NB4 (cell line): ENCODE measurements around the gene POSTN.
"Not testable (repeated sequence)": the region's sequence is repeated elsewhere in the genome, so short reads cannot be mapped to it uniquely, and the experiment has no call there.

Experiments used
- DNase-seq: peaks from one replicate; pipeline ENCODE4 v3.0.0; 2010; ENCODE audit warnings: low read depth
- H3K4me3 ChIP-seq: one replicate; pipeline ENCODE4 v1.5.1; 2011; ENCODE audit warnings: mild to moderate bottlenecking, low read depth, low read length, moderate library complexity
- MYC ChIP-seq: IDR thresholded peaks from 2 replicates; pipeline ENCODE4 v1.6.1; 2011; ENCODE audit warnings: low read depth, low read length
- POLR2A ChIP-seq: IDR thresholded peaks from 2 replicates; pipeline ENCODE4 v1.6.1; 2011; ENCODE audit warnings: mild to moderate bottlenecking; ENCODE audit not compliant: insufficient read length; ENCODE audit errors: extremely low read depth
- TF ChIP-seq, protein P1 (sequence below): IDR thresholded peaks from one replicate; pipeline ENCODE4 v1.5.1; 2012; ENCODE audit warnings: low read depth, low read length
- TF ChIP-seq, protein P2 (sequence below): IDR thresholded peaks from 2 replicates; pipeline ENCODE4 v1.6.1; 2011; ENCODE audit warnings: low read depth, low read length

Gene POSTN

DNA sequence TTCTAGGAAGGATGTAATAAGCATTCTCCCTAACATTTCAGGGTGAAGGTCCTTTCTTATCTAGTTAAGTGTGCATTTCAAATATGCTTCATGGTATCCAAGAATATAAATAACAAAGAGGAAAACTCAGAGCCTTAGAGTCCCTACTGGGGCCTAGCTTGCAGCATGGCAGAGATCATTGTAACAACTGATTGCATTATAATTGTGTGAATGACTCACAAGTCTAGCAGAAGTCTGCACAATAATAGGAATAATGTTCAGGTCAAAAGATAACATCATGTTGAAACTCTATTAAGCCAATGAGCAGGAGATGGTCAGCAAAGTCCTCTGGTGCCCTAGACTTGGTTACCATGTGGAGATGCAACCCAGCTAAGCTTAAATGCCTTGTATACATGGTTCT lies 3.4 kb downstream of the POSTN start:
- no peak overlapping the region for H3K4me3 ChIP-seq
- TF ChIP-seq, protein P1, sequence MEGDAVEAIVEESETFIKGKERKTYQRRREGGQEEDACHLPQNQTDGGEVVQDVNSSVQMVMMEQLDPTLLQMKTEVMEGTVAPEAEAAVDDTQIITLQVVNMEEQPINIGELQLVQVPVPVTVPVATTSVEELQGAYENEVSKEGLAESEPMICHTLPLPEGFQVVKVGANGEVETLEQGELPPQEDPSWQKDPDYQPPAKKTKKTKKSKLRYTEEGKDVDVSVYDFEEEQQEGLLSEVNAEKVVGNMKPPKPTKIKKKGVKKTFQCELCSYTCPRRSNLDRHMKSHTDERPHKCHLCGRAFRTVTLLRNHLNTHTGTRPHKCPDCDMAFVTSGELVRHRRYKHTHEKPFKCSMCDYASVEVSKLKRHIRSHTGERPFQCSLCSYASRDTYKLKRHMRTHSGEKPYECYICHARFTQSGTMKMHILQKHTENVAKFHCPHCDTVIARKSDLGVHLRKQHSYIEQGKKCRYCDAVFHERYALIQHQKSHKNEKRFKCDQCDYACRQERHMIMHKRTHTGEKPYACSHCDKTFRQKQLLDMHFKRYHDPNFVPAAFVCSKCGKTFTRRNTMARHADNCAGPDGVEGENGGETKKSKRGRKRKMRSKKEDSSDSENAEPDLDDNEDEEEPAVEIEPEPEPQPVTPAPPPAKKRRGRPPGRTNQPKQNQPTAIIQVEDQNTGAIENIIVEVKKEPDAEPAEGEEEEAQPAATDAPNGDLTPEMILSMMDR, result no peak
- TF ChIP-seq MYC (no peak), POLR2A (no peak)
- TF ChIP-seq, protein P2, sequence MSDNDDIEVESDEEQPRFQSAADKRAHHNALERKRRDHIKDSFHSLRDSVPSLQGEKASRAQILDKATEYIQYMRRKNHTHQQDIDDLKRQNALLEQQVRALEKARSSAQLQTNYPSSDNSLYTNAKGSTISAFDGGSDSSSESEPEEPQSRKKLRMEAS, result no peak
- DNase-seq, result no peak

DNA sequence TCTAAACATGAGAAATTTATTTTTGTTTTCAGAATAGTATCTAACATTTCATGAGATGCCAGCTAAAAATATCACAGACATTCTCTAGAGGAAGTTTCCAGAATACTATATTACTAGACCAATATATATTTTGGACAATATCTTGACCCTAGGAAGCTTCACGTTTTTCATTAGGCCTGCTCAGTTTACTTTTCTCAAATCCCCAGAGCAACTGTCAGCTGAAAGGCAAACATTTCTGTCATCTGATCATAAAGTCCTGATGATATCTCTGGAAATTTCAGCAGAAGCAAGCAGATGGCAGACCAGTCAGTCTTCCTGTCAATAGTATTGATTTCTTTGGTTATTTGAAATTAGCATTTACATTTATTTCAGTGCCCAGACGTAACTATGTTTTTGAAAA lies 4.0 kb downstream of the POSTN start:
- TF ChIP-seq, protein P1, result no peak
- TF ChIP-seq, protein P2, result no peak
- TF ChIP-seq MYC, result no peak
- TF ChIP-seq POLR2A, result no peak
- H3K4me3 ChIP-seq, result no peak overlapping the region
- no peak for DNase-seq

DNA sequence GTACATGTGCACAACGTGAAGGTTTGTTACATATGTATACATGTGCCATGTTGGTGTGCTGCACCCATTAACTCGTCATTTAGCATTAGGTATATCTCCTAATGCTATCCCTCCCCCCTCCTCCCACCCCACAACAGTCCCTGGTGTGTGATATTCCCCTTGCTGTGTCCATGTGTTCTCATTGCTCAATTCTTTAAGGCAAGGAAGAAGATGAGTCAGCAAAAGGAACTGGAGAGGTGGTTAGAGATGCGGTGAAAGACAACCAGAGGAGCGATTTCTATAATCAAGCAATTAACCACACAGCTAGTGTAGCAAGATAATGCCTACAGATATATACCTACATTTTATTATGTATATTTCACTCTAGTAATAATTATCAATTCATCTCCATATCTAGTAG lies 9.2 kb downstream of the POSTN start:
- peak; percentile 35 for DNase-seq
- not testable (repeated sequence) for H3K4me3 ChIP-seq

DNA sequence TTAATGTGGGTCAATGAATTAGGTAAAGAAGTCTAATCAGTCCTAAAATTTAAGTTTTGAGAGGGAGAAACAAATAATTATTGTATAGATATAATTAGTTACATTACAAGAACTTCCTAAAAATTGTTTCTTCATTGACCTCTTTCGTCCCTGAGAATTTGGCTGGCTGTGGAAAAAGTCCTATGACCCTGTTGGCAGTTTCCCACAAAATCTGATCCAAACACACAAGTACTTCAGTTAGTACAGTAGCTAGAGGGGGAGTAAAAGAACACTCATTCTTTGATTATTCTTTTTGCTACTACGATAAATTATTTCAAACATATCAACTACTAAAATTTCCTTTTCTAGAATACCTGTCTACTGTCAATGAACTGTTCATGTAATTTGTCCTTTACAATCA lies 11.3 kb downstream of the POSTN start:
- no peak overlapping the region for H3K4me3 ChIP-seq
- no peak for DNase-seq
- TF ChIP-seq, protein P1, result no peak
- no peak for TF ChIP-seq POLR2A
- TF ChIP-seq MYC, result no peak
- TF ChIP-seq, protein P2, result no peak

DNA sequence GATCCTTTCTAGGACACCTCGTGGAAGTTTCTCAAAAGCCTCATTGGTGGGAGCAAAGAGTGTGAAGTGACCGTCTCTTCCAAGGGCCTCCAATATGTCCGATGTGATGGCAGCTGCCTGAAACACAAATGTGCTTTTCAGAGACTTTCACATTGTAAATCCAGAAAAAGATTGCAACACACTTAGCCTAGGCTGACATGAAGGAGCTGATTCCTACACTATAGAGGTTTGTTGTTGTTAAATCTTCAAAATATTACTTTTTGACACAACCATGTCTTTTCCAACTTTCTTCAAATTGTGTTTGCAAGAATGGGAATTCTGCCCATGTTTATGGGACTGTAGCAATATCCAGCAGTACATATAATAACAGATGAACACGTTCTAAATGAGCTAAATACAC lies 12.4 kb downstream of the POSTN start:
- DNase-seq, result no peak
- no peak overlapping the region for H3K4me3 ChIP-seq
- TF ChIP-seq MYC (no peak), POLR2A (no peak)
- TF ChIP-seq, protein P2, result no peak
- TF ChIP-seq, protein P1, result no peak

DNA sequence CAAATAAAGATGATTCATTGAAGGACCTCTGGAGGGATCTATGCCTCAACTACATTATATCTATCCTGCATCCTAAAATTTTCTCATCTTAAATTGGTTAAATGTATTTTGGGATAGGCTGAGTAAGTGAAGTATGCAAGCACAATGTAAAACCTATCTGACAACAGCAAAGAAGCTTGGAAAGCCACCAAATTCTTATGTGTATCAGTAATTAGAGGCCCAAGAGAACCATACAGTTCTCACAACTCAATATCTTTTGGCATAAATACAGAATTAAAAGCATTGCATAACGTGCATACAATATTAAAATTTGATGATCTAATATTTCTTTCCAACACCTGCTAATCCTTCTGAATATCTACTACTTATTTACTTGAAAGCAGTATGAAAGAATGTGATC lies 13.0 kb downstream of the POSTN start:
- no peak for DNase-seq
- TF ChIP-seq, protein P2, result no peak
- no peak for TF ChIP-seq MYC
- TF ChIP-seq, protein P1, result no peak
- no peak overlapping the region for H3K4me3 ChIP-seq
